K562 (cell line): Measurements from ENCODE around the gene MRPL10. TPM values are rescaled to one million over a fixed set of nuclear protein-coding genes. Genes with fewer than 3 reads are reported as not detected.

Experiments
- NONO ChIP-seq, 2 experiments: fragments of 200-400 bp in 1 of 2; fragments of 450-650 bp in 1 of 2; formaldehyde crosslinking in 1 of 2; IDR thresholded peaks; 2 replicates each; pipeline ENCODE4 v1.6.1; 2017; ENCODE audit warnings: low read depth in 2 of 2, mild to moderate bottlenecking in 2 of 2, moderate library complexity in 2 of 2, low read length in 1 of 2
- PTRF ChIP-seq: fragments of 450-650 bp; IDR thresholded peaks from 2 replicates; pipeline ENCODE4 v1.6.1; 2016; ENCODE audit warnings: mild to moderate bottlenecking, missing genetic modification characterization, missing compliant biosample characterization
- SREBF1 ChIP-seq: fragments of 150-350 bp; IDR thresholded peaks from 2 replicates; pipeline ENCODE4 v1.6.1; 2014; ENCODE audit warnings: antibody characterized with exemption, low read depth, low read length, borderline replicate concordance
- ZBTB49 ChIP-seq: sonication (generic); formaldehyde crosslinking; IDR thresholded peaks from 2 replicates; pipeline ENCODE4 v1.8.0; 2022; ENCODE audit warnings: missing genetic modification reagents, mild to moderate bottlenecking, borderline replicate concordance
- ZNF311 ChIP-seq: fragments of 250-450 bp; sonication (Bioruptor Pico); IDR thresholded peaks from 2 replicates; pipeline ENCODE4 v1.4.0; 2020; ENCODE audit warnings: mild to moderate bottlenecking, moderate library complexity
- ZNF444 ChIP-seq: fragments of 250-450 bp; sonication (Bioruptor Pico); IDR thresholded peaks from 2 replicates; pipeline ENCODE4 v1.4.0; 2020; ENCODE audit warnings: mild to moderate bottlenecking, moderate library complexity
- ZZZ3 ChIP-seq: fragments of 450-650 bp; IDR thresholded peaks from 2 replicates; pipeline ENCODE4 v1.6.1; 2016; ENCODE audit warnings: antibody characterized with exemption, mild to moderate bottlenecking, moderate library complexity
- polyA plus RNA-seq, 8 experiments: library from polyadenylated mRNA; depleted of rRNA in 4 of 8; stranded (reverse) in 5 of 8; unstranded in 3 of 8; fragments of >200 nt; fragmentation: Nextera tagmentation in 2 of 8; fragmentation: Illumina TruSeq in 1 of 8; extraction: Ambion mirVana in 2 of 8; extraction: Trizol in 1 of 8; gene quantifications; 2 replicates each; pipeline versions ENCODE4 v1.2.1 to v1.2.3, GENCODE V29; 2011 to 2014; ENCODE audit warnings: inconsistent platforms in 1 of 8, missing spikeins in 1 of 8
- total RNA-seq, 7 experiments: library from RNA; depleted of rRNA in 6 of 7; stranded (reverse); fragments of >200 nt in 6 of 7; fragmentation: Illumina TruSeq in 2 of 7; extraction: Trizol in 2 of 7; gene quantifications; 2 replicates each; pipeline versions ENCODE4 v1.2.1 to v1.2.3, GENCODE V29; 2011 to 2021; ENCODE audit warnings: low replicate concordance in 1 of 7
- TF ChIP-seq, protein P1 (sequence below), 2 experiments: fragments of 150-350 bp in 1 of 2; IDR thresholded peaks; 2 replicates each; pipeline ENCODE4 v1.6.1; 2012 to 2016; ENCODE audit warnings: low read depth in 2 of 2, low read length in 2 of 2, mild to moderate bottlenecking in 1 of 2, moderate library complexity in 1 of 2
- TF ChIP-seq, protein P2 (sequence below), 2 experiments: fragments of 450-650 bp; IDR thresholded peaks; 2 replicates each; pipeline ENCODE4 v1.6.1; 2016; ENCODE audit warnings: mild to moderate bottlenecking in 2 of 2, borderline replicate concordance in 1 of 2, low read depth in 1 of 2, moderate library complexity in 1 of 2

The MRPL10 gene
- total and polyA plus RNA-seq, 9 of the 15 experiments (the other 6 are each of a cell fraction or from before 2014, with no cell fraction given) = 27.8 to 105 (median 67.3) TPM

DNA sequence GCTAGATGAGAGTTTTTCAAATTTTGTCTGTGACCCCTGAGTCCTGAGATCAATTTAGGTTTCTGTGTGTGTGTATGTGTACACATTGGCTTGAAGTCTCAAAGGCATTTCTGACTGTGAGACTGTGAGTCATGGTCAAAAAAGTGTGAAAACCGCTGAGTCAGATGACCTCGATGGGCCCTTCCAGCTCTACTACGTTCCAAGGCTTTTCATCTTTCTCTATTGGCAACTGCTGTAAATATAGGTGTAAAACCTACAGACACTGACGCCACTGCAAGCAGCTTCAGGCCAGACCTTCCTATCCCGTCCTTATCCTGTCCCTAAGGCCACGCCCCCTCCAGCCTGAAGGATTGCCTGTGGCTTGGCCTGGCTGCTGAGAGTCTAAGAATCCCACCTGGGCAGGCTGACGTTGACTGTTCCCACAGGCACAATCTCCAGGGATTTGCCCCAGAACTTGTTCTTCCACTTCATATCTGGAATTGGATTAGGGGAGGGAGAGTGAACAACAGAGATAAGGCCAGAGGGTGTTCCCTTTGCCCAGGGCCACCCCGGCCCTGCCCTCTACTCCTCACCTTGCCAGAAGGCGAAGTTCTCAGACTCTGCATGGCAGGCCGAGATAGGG lies 21.0 kb downstream of the MRPL10 start (continued):
- TF ChIP-seq, protein P1, sequence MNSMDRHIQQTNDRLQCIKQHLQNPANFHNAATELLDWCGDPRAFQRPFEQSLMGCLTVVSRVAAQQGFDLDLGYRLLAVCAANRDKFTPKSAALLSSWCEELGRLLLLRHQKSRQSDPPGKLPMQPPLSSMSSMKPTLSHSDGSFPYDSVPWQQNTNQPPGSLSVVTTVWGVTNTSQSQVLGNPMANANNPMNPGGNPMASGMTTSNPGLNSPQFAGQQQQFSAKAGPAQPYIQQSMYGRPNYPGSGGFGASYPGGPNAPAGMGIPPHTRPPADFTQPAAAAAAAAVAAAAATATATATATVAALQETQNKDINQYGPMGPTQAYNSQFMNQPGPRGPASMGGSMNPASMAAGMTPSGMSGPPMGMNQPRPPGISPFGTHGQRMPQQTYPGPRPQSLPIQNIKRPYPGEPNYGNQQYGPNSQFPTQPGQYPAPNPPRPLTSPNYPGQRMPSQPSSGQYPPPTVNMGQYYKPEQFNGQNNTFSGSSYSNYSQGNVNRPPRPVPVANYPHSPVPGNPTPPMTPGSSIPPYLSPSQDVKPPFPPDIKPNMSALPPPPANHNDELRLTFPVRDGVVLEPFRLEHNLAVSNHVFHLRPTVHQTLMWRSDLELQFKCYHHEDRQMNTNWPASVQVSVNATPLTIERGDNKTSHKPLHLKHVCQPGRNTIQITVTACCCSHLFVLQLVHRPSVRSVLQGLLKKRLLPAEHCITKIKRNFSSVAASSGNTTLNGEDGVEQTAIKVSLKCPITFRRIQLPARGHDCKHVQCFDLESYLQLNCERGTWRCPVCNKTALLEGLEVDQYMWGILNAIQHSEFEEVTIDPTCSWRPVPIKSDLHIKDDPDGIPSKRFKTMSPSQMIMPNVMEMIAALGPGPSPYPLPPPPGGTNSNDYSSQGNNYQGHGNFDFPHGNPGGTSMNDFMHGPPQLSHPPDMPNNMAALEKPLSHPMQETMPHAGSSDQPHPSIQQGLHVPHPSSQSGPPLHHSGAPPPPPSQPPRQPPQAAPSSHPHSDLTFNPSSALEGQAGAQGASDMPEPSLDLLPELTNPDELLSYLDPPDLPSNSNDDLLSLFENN (IDR thresholded peaks at IDR 0.05; ENCODE audit: low read depth in 2 of 2, low read length in 2 of 2) = no peak
- TF ChIP-seq PTRF (tag) (no peak), ZNF311 (CRISPR knock-in tag) (no peak), ZBTB49 (CRISPR knock-in tag) (no peak), NONO (IDR thresholded peaks at IDR 0.05; ENCODE audit: low read depth in 2 of 2, low read length in 1 of 2) (no peak), ZNF444 (CRISPR knock-in tag) (no peak), SREBF1 (no peak), ZZZ3 (no peak)
- TF ChIP-seq, protein P2, sequence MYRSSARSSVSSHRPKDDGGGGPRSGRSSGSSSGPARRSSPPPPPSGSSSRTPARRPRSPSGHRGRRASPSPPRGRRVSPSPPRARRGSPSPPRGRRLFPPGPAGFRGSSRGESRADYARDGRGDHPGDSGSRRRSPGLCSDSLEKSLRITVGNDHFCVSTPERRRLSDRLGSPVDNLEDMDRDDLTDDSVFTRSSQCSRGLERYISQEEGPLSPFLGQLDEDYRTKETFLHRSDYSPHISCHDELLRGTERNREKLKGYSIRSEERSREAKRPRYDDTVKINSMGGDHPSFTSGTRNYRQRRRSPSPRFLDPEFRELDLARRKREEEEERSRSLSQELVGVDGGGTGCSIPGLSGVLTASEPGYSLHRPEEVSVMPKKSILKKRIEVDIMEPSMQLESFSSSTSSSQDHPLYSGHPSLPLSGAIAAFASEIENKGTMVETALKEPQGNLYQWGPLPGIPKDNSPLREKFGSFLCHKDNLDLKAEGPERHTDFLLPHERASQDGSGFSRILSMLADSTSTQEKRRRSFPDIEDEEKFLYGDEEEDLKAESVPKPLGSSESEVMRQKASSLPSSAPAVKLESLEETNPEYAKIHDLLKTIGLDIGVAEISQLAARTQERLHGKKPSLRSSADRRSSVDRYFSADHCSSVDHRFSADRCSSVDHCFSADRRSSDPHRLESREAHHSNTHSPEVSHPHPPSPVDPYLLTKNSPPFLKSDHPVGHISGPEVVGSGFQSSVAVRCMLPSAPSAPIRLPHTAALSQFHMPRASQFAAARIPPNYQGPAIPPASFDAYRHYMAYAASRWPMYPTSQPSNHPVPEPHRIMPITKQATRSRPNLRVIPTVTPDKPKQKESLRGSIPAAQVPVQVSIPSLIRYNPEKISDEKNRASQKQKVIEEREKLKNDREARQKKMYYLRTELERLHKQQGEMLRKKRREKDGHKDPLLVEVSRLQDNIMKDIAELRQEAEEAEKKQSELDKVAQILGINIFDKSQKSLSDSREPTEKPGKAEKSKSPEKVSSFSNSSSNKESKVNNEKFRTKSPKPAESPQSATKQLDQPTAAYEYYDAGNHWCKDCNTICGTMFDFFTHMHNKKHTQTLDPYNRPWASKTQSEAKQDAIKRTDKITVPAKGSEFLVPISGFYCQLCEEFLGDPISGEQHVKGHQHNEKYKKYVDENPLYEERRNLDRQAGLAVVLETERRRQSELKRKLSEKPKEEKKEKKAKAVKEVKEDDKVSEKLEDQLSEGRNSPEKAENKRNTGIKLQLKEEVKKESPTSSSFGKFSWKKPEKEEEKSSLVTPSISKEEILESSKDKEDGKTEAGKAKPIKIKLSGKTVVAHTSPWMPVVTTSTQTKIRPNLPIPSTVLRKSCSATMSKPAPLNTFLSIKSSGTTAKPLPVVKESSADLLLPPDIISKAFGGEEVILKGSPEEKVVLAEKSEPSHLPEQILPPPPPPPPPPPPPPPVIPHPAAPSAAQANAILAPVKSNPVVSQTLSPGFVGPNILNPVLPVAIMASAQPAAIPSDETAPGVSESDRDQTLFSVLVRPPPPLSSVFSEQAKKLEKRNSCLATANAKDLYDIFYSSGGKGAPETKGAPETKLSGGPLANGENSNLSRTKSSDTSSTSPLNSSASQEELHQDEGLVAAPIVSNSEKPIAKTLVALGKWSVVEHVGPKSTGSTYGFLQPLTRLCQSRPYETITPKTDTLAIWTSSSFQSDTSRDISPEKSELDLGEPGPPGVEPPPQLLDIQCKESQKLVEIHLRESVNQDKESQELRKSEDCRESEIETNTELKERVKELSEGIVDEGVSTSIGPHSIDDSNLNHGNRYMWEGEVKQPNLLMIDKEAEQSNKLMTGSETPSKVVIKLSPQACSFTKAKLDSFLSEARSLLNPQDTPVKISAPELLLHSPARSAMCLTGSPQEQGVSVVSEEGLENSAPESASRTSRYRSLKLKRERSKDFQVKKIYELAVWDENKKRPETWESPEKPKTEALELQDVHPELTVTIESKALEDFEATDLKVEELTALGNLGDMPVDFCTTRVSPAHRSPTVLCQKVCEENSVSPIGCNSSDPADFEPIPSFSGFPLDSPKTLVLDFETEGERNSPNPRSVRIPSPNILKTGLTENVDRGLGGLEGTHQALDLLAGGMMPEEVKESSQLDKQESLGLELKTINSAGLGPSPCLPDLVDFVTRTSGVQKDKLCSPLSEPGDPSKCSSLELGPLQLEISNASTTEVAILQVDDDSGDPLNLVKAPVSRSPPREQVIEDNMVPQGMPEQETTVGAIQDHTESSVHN (IDR thresholded peaks at IDR 0.05; ENCODE audit: borderline replicate concordance in 1 of 2, low read depth in 1 of 2) = no peak
